IMR-90 (cell line): ENCODE results near the gene GRAMD2B. TPM values are rescaled to one million over a fixed set of nuclear protein-coding genes. Genes with fewer than 3 reads are reported as not detected.
A peak's percentile ranks its signal among the peaks of the same experiment; 100 is the strongest.

ENCODE experiments used
- ATAC-seq: fragments of 200-7000 bp; cut with Tn5 transposase; 2 replicates; pipeline ENCODE4 v1.9.1; 2020; ENCODE audit warnings: low read depth, mild to moderate bottlenecking, moderate library complexity
- BruUV-seq: library from RNA; stranded (reverse); fragments of 400-500 nt; replicated peaks from 2 replicates; lab custom pipeline; 2021; lab: Mats Ljungman, UMichigan
- CTCF ChIA-PET: fragments of 300-600 bp; formaldehyde crosslinking; extraction: SDS; loops from one replicate; lab custom pipeline; 2021; ENCODE audit warnings: antibody characterized with exemption; lab: Yijun Ruan, JAX
- POLR2A ChIA-PET: fragments of 300-600 bp; sonication (Branson Sonifier 250); formaldehyde crosslinking; loops from one replicate; lab custom pipeline; 2022; ENCODE audit warnings: antibody characterized with exemption; ENCODE audit not compliant: unreplicated experiment; lab: Charles Lee
- DNase-seq: peaks from one replicate; pipeline ENCODE4 v3.0.0; 2013
- H2AFZ ChIP-seq: replicated peaks from 2 replicates; pipeline ENCODE3; 2013; ENCODE audit warnings: low read length, mild to moderate bottlenecking; ENCODE audit not compliant: poor library complexity
- H2AK5ac ChIP-seq: 2 replicates; pipeline ENCODE4 v1.6.1; 2013; ENCODE audit warnings: low read depth, low read length, inconsistent platforms
- H2AK9ac ChIP-seq: replicated peaks from 2 replicates; pipeline ENCODE3; 2013; ENCODE audit warnings: mild to moderate bottlenecking, low read depth, low read length, moderate library complexity; ENCODE audit not compliant: poor library complexity
- H2BK120ac ChIP-seq: 2 replicates; pipeline ENCODE4 v1.6.1; 2013; ENCODE audit warnings: low read depth, low read length, inconsistent platforms
- H2BK15ac ChIP-seq: 3 replicates; pipeline ENCODE4 v1.6.1; 2013; ENCODE audit warnings: low read depth, low read length, inconsistent platforms
- H2BK20ac ChIP-seq: 2 replicates; pipeline ENCODE4 v1.6.1; 2013; ENCODE audit warnings: low read depth, mild to moderate bottlenecking, inconsistent platforms, low read length, moderate library complexity
- H2BK5ac ChIP-seq: 2 replicates; pipeline ENCODE4 v1.6.1; 2013; ENCODE audit warnings: mild to moderate bottlenecking, low read depth, low read length, inconsistent platforms; ENCODE audit not compliant: poor library complexity, severe bottlenecking
- H3K14ac ChIP-seq: replicated peaks from 2 replicates; pipeline ENCODE4 v1.6.1; 2013; ENCODE audit warnings: low read depth, low read length, inconsistent platforms
- H3K18ac ChIP-seq: 2 replicates; pipeline ENCODE4 v1.6.1; 2013; ENCODE audit warnings: low read depth, low read length, control low read depth
- H3K23ac ChIP-seq: 2 replicates; pipeline ENCODE4 v1.6.1; 2013; ENCODE audit warnings: low read depth, low read length, inconsistent platforms
- H3K27ac ChIP-seq: 2 replicates; pipeline ENCODE4 v1.5.1; 2013; ENCODE audit warnings: mild to moderate bottlenecking, control low read depth, low read length; ENCODE audit not compliant: insufficient read depth
- H3K27me3 ChIP-seq: 2 replicates; pipeline ENCODE4 v1.6.1; 2013; ENCODE audit warnings: low read length; ENCODE audit not compliant: control insufficient read depth, insufficient read depth
- H3K36me3 ChIP-seq: 2 replicates; pipeline ENCODE4 v1.6.1; 2013; ENCODE audit warnings: low read length, mixed read lengths; ENCODE audit not compliant: control insufficient read depth, insufficient read depth
- H3K4ac ChIP-seq: 2 replicates; pipeline ENCODE4 v1.6.1; 2013; ENCODE audit warnings: low read depth, low read length, inconsistent platforms
- H3K4me1 ChIP-seq: 2 replicates; pipeline ENCODE4 v1.6.1; 2013; ENCODE audit warnings: low read length, mixed read lengths; ENCODE audit not compliant: control insufficient read depth, insufficient read depth
- H3K4me2 ChIP-seq: 2 replicates; pipeline ENCODE4 v1.6.1; 2013; ENCODE audit warnings: low read depth, mild to moderate bottlenecking, control low read depth, low read length, moderate library complexity
- H3K4me3 ChIP-seq: 2 replicates; pipeline ENCODE4 v1.5.1; 2013; ENCODE audit warnings: low read depth, mild to moderate bottlenecking, control low read depth, low read length, moderate library complexity; ENCODE audit not compliant: insufficient read depth
- H3K56ac ChIP-seq: 2 replicates; pipeline ENCODE4 v1.6.1; 2013; ENCODE audit warnings: low read length, inconsistent platforms; ENCODE audit not compliant: insufficient read depth; ENCODE audit errors: extremely low read depth
- H3K79me1 ChIP-seq, 2 experiments: 2 replicates each; pipeline ENCODE4 v1.6.1; 2013; ENCODE audit warnings: low read length in 2 of 2, inconsistent platforms in 1 of 2, low read depth in 1 of 2
- H3K9ac ChIP-seq: 2 replicates; pipeline ENCODE4 v1.6.1; 2013; ENCODE audit warnings: low read depth, low read length, control low read depth
- H3K9me1 ChIP-seq: 2 replicates; pipeline ENCODE4 v1.6.1; 2013; ENCODE audit warnings: low read length, inconsistent platforms; ENCODE audit not compliant: insufficient read depth
- H3K9me3 ChIP-seq: 2 replicates; pipeline ENCODE4 v1.6.1; 2013; ENCODE audit warnings: low read length; ENCODE audit not compliant: control insufficient read depth, insufficient read depth
- H4K20me1 ChIP-seq: 2 replicates; pipeline ENCODE4 v1.6.1; 2013; ENCODE audit warnings: low read length, inconsistent platforms; ENCODE audit not compliant: insufficient read depth
- H4K5ac ChIP-seq: 2 replicates; pipeline ENCODE4 v1.6.1; 2013; ENCODE audit warnings: mild to moderate bottlenecking, low read depth, low read length, control low read depth
- H4K8ac ChIP-seq, 2 experiments: 2 replicates each; pipeline ENCODE4 v1.6.1; 2013; ENCODE audit warnings: low read depth in 2 of 2, low read length in 2 of 2, control low read depth in 1 of 2, inconsistent platforms in 1 of 2
- H4K91ac ChIP-seq: 2 replicates; pipeline ENCODE4 v1.6.1; 2013; ENCODE audit warnings: low read depth, low read length, inconsistent platforms; ENCODE audit not compliant: insufficient read depth
- MXI1 ChIP-seq: IDR thresholded peaks from 2 replicates; pipeline ENCODE4 v1.6.1; 2012; ENCODE audit warnings: low read depth, mild to moderate bottlenecking, low read length, moderate library complexity, borderline replicate concordance
- WGBS, 2 experiments: methylation state at CpG; one replicate each; pipeline versions ENCODE4 v1.1.5 to v1.1.7; 2013; ENCODE audit warnings: missing lambda C conversion rate in 2 of 2; ENCODE audit not compliant: insufficient read length in 1 of 2; ENCODE audit errors: extremely low coverage in 2 of 2; 5-methylcytosine and 5-hydroxymethylcytosine counted together
- dilution Hi-C: fragments of 300-500 bp; cut with HindIII; formaldehyde crosslinking; loops from one replicate; pipeline ENCODE4 v1.14.3; 2018; ENCODE audit warnings: low sequenced_read_pairs; ENCODE audit not compliant: unreplicated experiment
- in situ Hi-C: fragments of 300-500 bp; cut with MboI; formaldehyde crosslinking; loops from 3 replicates; pipeline ENCODE4 v1.14.3; 2019; ENCODE audit warnings: low sequenced_read_pairs, inconsistent platforms, mixed read lengths
- intact Hi-C: fragments of 100-400 bp; cut with micrococcal nuclease; formaldehyde crosslinking; loops from 2 replicates; pipeline ENCODE4 v1.10.0; 2022
- polyA plus RNA-seq, 3 experiments: library from polyadenylated mRNA; depleted of rRNA; stranded (reverse); fragments of >200 nt; gene quantifications; 2 replicates each; pipeline ENCODE4 v1.2.3, GENCODE V29; 2012; ENCODE audit warnings: low replicate concordance in 1 of 3
- total RNA-seq: library from RNA; depleted of rRNA; stranded (reverse); fragments of >200 nt; gene quantifications from 2 replicates; pipeline ENCODE4 v1.2.3, GENCODE V29; 2012

The GRAMD2B gene
- total and polyA plus RNA-seq, 2 of the 4 experiments (the other 2 are of a cell fraction): 13.9 to 20.3 TPM

GRCh38 chr5:126416266-126416925 lies 6.8 kb upstream of the GRAMD2B start:
- 100% methylated on average over 1 of the region's 4 CpGs; no CpG with 5 or more reads in 1 of the 2 experiments for WGBS, 2 experiments
- in situ Hi-C loops: no loop called here

More at GRCh38 chr5:126416266-126416925, 6.8 kb upstream of the GRAMD2B start:
- dilution Hi-C loops (no loop called here), intact Hi-C loops (no loop called here)
- Histone ChIP-seq H3K4me2 (no peak overlapping the region), H3K4ac (no peak overlapping the region; the same call in 1 of the 2 replicates), H3K14ac (no peak overlapping the region), H2BK120ac (no peak overlapping the region), H3K4me1 (peaks cover 3% of the 10 kb centered on the region), H2AK5ac (peak overlapping the region; percentile 7; the same call in 1 of the 2 replicates), H2AFZ (no peak overlapping the region), H4K91ac (no peak overlapping the region), H2BK20ac (no peak overlapping the region), H2BK5ac (no peak overlapping the region), H4K20me1 (no peaks in the 10 kb centered on the region), H4K5ac (no peak overlapping the region), H3K27ac (no peak overlapping the region), H3K9ac (no peak overlapping the region), H3K56ac (no peak overlapping the region), H3K23ac (no peak overlapping the region), H3K18ac (no peak overlapping the region), H3K4me3 (no peak overlapping the region), H3K9me3 (no peaks in the 10 kb centered on the region), H3K36me3 (no peaks in the 10 kb centered on the region), H4K8ac (no peak overlapping the region), H3K79me1 (no peaks in the 10 kb centered on the region), H3K9me1 (peaks cover 2% of the 10 kb centered on the region; the same call in 1 of the 2 replicates), H2AK9ac (no peak overlapping the region), H3K27me3 (no peaks in the 10 kb centered on the region), H2BK15ac (no peak overlapping the region)
- TF ChIP-seq MXI1: no peak
- ChIA-PET CTCF (no interaction called here), POLR2A (no interaction called here)
- DNase-seq (no peak), ATAC-seq (no peak)
- BruUV-seq: no TSS peak
